Measurements from ENCODE around the gene ARHGAP26.

ARHGAP26 gene

DNA sequence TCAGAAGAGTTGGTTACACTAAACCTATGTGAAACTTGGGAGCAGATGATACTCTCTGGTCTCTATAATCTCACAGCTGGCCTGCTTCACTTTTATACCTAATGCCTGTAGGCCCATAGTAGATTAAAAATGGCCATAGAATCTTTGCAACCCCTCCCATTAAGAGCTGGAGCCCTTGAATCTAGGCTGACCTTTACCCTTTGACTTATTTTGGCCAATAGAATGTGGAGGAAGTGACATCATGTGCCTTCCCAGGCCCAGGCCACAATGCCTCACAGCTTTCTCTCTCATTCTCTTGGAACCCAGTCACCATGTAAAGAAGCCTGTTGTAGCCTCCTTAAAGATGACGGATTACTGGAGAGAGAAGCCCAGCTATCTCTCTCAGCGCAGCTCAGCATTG, 382.3 kb downstream of the ARHGAP26 start:
- DNase-seq, result no peak

DNA sequence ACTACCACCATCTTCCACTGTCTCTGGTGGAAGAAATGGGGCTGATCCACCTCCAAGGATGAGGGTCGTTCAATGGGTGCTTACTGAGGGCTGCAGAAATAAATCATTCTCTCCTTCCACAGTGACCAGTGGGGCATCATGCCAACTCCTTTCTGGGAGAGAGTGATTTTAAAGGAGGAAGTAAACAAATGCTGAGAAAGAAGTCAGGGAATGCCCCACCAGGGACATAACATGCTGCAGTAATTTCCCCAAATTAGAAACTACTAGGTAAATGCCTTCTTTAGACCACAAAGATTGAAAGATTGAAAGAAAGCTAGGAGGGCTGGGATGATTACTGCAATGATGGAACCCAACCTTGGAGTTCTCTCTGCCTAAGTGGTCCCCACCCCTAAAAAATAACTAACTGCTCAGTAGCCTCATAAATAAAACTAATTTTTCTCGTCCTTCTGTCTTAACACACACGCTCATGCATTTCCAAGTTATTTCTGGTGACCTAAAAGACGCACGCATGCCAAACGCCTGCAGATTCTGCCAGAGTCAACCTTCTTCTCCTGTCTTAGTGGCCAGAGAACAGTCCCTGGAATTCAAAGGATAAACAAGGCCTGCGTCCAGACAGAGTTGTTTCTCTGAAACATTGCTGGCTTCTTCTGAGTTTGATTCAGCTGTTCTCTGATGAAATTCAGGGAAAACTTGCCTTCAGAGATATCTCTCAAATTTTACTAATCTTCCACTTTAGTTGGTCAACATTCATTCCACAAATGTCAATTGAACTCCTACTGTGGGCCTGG, 383.3 kb downstream of the ARHGAP26 start:
- no peak for DNase-seq

DNA sequence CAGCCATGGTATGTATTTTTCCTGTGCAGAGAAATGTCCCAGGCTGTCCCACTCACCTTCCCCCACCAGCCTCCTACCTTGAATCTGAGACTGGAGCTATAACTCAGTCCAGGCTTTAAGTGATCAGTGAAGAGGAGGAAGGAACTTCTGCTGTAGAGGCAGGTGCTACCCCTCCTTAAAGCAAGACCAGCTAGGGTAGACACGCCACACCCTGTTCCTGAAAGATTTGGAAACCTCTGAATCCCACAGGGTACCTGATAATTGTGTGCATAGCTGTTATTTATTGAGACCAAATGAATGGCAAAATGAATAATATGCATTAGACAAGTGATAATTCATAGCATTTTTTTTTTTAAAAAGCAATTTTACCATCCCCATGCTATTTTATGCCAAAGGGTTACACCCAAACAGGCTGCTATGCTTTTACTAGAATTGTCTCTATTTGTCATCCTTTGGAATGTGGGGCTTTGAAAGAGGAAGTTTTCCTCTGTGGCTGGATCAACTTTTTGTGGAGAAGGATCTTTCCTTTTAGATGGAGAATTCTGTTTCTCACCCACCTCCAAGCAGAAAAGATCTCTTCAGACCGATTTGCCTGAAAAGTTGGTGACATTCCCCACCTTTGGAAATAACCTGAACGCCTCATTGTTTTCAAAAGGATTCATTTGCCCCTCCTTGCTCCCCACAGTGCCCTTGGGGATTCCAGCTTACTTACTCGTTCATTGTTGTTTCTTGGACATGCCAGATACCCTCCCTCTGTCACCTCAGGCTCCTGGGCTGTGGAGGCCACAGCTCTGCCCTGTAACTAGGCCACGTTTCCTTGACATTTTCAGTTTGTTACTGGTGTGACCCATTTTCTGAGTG, 384.6 kb downstream of the ARHGAP26 start:
- no peak for DNase-seq

DNA sequence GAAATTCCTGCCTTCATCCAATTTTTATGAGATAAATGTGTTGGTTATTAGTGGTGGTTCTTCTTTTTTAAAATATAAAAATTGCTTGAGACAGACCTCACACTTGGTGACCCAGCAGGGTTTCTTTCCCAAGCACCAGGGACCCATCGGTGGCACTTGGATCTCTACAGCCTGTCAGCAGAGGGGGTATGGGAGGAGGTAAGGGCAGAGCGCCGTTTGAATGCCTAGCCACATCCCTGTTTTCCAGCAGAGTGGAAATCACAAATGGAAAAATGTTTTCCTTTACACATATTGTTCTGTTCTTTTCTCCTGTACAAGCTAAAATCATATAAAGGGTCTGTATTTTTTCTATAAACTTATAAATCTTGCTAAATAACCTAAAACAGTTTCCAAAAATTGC, 385.3 kb downstream of the ARHGAP26 start:
- DNase-seq, result no peak

DNA sequence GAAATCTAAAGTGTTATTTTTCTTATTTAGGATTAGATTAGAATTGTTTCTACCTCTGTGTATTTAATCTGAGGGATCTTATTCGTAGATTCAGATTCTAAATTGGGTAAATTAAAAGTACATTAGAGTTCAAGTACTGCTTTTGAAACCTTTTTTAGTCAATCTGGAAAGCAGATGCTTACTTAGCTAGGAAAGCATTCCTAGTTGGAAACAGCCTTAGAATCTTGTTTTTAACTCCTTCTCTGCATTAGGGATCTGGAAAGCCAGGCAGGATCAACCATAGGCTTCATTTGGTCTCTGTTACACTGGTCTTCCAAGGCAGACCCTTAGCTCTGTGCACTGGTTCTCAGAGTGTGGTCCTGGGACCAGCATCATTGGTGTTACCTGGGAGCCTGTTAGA, 385.9 kb downstream of the ARHGAP26 start:
- no peak for DNase-seq

DNA sequence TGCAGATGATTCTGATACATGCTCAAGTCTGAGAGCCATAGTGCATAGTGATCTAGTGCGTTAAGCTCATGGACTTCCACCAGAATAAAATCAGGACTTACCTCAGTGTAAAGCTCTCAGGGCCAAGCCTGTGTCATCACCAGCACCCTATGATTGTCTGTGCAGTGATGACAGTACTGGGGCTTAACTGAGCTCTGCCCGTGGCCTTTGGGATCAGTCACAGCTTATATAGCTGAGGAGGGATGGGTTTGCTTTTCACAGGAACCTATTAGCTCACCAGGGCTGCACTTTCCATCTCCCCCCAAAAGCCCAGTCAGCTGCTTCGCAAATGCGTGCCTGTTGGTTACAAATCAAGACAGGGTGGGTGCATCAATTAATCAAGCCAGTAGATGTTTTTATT, 386.4 kb downstream of the ARHGAP26 start:
- no peak for DNase-seq

DNA sequence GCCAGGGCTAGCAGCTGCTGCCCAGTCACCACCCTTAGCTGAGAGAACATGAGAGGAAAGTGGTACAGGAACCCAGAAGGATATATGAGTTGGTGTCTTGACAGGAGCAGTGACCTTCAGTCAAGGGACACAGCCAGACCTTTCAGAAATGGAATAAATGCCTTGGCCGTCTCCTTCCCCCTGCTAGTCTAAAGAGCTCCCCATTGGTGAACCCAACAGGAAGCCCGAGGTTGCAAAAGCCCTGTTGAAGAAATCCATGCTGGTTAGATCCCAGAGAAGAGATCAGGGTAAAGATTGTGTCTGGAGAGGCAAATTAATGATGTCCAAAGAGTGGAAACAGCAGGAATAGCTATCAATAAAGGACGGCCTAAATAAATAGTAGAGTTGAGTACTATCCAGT, 388.9 kb downstream of the ARHGAP26 start:
- no peak for DNase-seq

DNA sequence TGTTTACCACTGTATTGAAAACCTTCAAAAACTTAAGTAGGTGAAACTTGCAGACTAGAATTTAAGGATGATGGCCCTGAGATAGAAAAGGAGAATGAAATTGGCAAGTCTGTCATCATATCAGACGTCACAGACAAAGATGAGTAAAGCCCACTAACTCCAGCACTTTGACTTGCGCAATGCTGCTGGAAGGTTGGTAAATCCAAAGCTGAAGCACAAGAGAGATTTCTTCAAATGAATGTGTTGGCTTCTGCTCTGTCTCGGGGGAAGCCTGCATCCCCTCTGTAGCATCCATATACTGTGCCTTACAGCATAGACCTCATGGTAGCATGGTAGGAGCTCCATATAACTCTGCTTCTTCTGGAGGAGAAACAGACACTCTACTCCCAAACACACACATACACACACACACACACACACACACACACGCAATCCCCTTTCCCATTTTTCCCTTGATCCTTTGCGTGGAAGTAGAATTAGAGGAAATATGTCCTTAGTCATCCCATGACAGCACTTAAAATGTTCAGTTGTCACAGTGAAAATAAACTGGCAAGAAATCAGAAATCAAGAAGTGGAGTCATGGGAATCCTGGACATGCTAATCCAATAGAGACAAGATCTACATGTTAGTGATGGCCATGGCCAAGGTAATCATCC, 391.8 kb downstream of the ARHGAP26 start:
- no peak for DNase-seq

DNA sequence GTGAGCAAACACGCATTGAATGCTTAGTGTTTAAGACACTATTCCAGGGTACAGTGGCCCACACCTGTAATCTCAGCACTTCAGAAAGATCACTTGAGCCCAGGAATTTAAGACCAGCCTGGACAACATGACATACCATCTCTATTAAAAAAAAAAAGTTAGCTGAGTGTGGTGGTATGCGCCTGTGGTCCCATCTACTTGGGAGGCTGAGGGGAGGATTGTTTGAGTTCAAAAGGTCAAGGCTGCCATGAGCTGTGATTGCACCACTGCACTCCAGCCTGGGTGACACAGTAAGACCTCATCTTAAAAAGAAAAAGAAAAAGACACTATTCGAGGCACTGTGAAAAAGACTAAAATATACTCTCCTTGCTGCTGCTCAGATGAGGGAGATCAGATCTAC, 392.6 kb downstream of the ARHGAP26 start:
- DNase-seq, result no peak

DNA sequence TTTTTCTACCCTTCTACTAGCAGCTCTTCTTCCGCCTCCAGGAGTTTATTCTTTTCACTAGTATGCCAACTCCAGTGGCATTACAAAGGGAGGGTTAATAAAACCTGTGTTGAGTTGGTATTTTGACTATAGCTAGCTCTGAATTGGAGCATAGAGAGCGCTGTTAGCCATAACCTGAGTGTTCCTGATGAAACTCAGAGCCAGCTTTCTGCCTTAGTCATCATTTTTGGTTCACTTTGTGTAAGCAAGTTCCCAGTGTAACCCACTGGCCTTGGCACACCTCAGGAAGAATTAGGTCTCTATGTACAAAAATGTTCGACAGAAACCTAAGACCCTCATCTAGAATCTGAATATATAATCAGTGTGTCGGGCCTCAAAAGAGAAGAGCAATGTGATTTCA, 394.4 kb downstream of the ARHGAP26 start:
- DNase-seq, result no peak

DNA sequence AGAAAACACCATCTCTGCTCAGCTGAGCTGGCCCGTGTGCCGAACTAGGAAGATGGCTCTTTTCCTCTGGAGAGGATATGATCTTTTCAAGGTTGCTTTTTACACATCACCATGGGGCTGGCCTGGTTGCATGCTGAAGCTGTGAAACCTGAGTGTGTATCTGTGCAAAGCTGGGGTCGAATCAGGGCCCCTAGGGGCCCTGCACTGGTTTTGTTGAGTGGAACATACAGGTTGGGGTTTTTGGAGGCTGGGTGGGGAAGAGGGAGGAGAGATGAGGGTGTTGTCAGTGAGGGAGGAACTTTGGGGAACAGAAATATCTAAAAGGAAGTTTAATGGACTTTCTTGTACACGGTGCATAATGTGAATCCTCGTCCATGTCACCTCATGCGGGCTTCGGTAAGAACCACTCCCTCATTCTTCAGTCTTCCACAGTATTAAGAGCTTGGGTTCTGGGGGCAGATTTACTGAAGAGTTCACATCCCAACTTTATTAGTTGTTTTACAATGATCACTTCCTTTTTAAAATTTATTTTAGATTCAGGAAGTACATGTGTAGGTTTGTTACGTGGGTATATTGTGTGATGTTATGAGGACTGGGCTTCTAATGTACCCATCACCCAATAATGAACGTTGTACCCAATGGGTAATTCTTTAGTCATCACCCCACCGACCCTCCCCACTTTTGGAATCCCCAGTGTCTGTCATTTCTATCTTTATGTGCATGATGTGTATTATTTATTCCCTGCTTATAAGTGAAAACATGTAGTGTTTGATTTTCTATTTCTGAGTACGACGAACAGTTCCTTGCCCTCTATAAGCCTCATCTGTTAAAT, 395.1 kb downstream of the ARHGAP26 start:
- DNase-seq, result no peak

DNA sequence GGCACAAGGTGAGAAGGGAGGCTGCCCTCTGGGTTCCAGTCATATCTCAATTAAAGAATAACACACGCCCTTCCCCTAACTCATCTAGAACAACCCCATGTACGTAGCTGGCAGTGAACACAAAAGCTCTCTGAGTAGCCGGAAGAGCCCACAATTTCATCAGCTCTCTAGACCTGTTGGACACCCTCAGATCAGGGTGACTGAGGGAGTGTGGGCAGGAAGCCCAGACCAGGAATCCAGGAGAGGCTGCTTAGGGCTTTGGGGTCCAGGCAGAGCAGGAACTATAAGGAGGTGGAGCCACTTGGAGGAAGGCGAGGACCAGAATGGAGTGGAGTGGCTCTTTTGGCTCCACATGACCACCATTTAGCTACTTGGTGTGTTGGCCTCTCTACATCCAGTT, 395.9 kb downstream of the ARHGAP26 start:
- no peak for DNase-seq

DNA sequence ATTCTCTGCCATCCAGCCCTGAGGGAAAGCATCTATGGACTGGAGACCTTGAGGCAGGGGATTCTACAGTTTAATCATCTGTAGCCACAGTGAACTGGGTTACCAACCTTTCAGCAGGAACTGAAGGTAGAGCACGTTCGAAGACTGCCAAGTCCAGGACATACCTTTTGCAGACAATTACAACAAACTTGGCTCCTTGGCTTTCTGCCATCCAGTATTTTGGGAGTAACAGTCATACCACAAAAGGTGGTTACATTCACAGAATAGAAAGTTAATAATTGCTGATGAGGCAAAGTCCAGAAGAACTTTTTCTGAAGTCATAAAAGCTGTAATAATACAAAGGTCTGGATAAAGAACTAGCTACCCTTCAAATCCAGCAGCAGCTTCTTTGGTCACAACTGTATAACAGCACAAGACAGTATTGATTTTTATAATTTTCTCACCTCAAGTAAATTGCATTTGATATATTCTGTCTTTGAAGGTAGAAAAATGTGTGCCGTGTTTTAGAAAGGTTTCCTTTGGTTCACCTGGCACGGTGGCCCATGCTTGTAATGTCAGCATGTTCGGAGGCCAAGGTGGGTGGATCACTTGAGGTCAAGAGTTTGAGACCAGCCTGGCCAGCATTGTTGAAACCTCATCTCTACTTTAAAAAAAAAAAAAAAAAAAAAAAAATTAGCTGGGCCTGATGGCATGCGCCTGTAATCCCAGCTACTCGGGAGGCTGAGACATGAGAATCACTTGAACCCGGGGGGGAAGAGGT, 396.7 kb downstream of the ARHGAP26 start:
- DNase-seq, result no peak

DNA sequence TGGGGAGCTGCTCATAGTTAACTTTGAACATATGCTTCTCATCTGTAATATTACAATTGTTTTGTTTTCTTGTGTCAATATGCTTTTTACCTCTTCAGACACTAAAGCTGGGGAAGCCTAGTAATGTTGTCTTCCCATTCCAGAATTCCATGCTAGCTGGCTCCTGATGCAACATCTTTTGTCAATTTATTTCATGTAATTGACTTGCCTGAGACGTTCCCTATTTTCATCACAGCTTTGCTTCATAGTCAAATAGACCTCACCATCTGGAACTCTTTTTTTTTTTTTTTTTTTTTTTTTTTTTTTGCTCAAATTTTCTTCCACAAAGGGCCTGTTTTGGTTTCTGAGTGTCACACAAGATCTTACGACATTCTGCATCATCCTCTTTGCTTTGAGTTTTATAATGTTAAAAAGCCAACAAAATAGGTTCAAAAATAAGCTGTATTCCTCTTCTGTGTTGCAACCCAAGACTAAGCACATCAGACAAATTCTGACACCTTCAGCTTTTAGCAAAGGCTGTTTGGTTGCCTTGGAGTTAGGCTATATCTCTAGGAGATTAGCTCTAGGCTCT, 398.1 kb downstream of the ARHGAP26 start:
- no peak for DNase-seq

DNA sequence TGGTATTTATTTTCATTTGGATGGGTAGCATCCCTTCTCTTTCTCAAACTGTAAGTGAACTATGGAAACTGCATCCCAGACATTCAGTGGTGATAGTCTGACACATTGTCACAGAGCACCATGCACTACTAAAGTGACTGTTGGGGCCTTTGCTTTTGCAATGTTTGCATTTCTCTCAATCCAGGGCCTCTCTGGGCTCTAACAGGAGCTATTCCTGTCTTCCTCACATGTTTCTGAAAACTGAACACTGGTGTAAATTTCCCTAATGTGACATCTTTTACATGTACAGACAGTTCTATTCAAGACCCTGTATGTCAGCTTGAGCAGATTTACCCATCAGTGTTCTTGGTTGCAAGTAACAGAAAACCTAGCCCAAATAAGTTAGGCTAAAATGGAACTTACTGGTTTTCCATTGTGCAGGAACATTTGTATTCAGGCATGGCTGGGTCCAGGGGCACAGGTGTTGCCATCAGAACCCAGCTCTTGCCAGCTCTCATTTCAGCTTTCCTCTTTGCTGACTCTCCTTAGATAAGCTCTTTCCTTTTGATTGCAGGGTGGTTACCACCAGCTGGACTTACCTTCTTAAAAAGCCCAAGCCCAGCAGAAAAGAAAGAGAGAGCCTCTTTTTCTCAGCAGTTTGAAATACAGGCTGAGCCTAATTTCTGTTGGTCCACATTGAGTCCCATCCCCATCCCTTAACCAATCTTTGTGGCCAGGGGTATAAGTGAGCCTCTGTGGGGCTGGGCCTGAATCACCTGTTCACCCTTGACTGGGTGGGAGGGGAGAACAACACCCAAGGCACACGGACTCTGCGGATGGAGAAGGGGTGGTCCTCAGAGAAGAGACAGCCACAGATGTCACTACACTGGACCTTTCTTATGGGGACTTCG, 399.0 kb downstream of the ARHGAP26 start:
- DNase-seq, result no peak

DNA sequence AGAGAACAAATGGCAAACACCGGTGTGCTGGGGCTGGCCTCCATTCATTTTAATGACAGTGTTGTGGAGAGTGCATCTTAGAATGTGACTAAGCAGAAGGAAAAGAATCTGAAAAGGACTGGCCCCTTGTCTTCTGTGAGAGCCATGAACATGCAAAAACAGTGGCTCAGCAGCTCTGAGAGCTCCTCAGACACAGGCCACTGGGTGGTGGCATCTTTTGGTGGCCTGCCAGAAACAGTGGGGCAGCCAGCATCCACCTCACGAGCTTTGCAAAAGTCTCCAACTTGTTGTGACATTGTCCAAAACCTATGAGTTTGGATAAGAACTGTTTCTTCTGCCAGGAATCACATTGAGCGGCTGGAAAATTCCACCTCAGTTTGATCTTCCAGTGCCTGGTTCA, 399.9 kb downstream of the ARHGAP26 start:
- no peak for DNase-seq

DNA sequence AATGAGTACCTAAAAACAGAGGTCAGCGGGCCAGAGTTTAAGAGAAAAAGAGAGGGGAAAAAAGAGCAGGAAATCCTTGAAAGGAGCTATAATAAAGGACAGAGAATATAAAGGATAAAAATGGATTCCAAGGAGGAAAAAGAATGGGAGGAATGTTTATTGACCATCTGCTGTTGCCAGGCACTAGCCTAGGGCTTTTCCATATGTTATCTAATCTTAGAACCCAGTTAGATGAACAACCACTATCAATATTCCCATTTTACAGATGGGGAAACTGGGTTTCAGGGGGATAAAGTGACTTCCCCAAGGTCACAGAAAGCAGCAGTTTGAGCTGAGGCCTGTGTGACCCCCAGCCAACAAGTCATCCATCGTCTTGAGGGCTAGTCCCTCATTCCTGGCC, 400.8 kb downstream of the ARHGAP26 start:
- no peak for DNase-seq

DNA sequence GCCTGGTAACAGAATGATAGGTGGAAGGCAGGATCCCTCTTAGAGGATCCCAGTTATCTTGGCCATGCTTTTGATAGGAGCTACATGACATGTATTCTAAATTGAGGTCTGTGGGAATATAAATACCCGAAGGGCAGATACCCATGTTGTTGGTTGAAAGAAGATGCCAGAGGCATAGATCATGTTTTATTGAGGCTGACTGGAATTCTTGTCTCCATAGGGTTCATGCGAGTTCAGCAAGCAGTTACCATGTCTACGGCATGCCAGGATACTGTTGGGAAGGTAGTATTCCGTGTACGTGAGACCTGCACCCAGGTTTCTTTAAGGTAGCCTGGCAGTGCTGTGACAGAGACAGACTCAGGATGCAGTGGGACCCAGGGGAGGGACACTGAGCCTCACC, 402.6 kb downstream of the ARHGAP26 start:
- DNase-seq, result no peak

DNA sequence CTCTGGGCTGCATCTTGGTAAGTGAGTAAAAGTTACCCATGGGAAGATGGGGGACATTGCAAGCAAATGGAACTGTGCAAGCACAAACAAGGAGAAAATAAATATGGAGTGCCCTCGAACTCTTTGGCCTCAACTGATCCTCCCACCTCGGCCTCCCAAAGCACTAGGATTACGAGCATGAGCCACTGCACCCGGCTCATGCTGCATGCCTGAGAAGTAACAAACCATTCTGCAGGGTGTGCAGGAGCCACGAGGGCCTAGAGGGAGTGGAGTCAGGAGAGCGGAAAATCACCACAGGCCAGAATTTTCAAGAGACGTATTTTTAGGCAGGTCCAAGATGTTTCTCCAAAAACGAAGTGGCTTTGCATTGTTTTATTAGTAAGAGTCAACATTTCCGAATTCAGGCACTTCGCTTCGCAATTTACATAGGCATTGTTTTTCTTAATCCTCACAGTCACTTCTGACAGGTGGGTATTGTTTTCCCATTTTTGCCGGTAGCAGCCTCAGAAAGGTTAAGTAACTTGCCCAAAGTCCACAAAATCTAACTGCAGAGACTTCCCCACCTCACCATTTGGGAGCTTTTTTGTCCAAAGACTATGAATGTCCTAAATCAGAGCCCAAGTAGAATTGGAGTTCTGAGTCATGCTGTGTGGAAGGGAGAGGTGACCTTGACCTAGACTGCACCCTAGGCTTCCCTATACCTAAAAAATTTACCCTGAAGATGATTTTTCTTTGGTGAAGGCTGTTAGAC, 403.1 kb downstream of the ARHGAP26 start:
- no peak for DNase-seq

Measured in T-helper 1 cell (primary cell).